ENCODE measurements around the gene COL15A1.
"Not testable (repeated sequence)": the region's sequence is repeated elsewhere in the genome, so short reads cannot be mapped to it uniquely, and the experiment has no call there.

COL15A1 gene

DNA sequence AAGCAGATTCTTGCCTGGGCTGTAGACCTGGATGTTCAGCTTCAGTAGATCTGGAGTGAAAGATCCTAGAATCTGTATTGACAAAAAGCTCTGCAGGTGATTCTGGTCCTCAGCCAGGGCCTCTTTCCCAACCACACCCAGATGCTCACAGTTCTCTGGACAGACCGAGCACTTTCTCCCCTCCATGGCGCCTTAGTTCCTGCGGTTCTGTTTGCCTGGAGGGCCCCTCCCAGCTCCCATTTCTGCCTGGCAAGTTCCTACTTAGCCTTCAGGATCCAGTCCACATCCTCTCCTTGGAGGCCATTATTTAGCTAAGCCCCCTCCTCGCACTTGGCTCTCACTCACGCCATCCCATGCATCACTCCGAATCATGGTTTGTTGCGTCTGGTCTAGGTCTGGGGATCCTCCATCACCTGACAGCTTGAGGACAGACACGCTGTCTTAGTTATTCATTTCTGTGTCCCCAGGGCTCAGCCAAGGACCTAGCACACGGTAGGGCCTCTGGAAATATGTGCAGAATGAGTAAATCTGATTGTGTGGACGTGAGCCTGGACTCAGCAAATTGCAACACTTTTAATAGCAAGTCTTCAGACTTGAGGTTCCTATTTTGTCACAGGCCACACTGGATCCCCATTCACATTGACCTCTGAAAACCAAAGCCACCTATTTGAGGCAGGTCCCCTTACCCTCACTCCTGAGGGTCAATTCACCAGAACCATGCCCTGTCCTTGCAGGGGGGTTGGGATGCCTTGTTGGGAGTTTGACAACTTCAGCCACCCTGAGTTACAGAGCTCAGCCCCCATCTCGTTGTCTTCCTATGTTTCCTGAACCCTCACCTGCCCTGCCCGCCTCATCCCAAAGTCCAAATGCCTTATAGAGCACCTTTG is 50.7 kb downstream of the COL15A1 start:
- no peak for DNase-seq (ENCODE audit: low spot score)

- DNase-seq (ENCODE audit: low spot score) = no peak
Measured at GRCh38 chr9:98995059-98995671, 51.5 kb downstream of the COL15A1 start.

GRCh38 chr9:98995971-98996504 is 52.3 kb downstream of the COL15A1 start:
- DNase-seq (ENCODE audit: low spot score) = no peak

GRCh38 chr9:98997604-98998003 is 53.9 kb downstream of the COL15A1 start:
- DNase-seq (ENCODE audit: low spot score) = no peak

- peak; percentile 53 for DNase-seq (ENCODE audit: low spot score)
Measured at GRCh38 chr9:98998441-98999151, 54.9 kb downstream of the COL15A1 start.

- DNase-seq (ENCODE audit: low spot score) = no peak
Measured at GRCh38 chr9:98999152-98999525, 55.4 kb downstream of the COL15A1 start.

- peak; percentile 70 for DNase-seq (ENCODE audit: low spot score)
Measured at GRCh38 chr9:99000476-99001395, 57.0 kb downstream of the COL15A1 start.

DNA sequence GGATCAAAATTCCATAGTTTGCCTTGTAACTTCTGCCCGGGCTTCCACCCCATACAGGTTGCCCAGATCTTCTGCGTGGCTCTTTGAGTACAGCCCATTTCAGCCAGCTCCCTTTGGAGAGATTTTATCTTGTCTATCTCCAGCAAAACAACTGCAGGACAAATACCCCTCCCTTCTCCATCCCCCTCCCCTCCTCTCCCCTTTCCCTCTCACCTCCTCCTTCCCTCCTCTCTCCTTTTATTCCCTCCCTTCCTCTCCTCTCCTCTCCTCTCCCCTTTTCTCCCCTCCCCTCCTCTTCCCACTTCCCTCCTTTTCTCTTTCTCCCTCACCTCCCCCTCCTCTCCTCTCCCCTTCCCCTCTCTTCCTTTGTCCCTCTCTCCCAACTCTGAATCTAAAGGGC is 58.2 kb downstream of the COL15A1 start:
- DNase-seq (ENCODE audit: low spot score) = no peak

GRCh38 chr9:99002706-99003105 is 59.0 kb downstream of the COL15A1 start:
- DNase-seq (ENCODE audit: low spot score) = no peak

- DNase-seq (ENCODE audit: low spot score) = no peak
Measured at GRCh38 chr9:99003308-99003707, 59.6 kb downstream of the COL15A1 start.

- no peak for DNase-seq (ENCODE audit: low spot score)
Measured at GRCh38 chr9:99004115-99004514, 60.4 kb downstream of the COL15A1 start.

- DNase-seq (ENCODE audit: low spot score) = no peak
Measured at GRCh38 chr9:99004717-99005460, 61.2 kb downstream of the COL15A1 start.

- no peak for DNase-seq (ENCODE audit: low spot score)
Measured at GRCh38 chr9:99005651-99006050, 61.9 kb downstream of the COL15A1 start.

DNA sequence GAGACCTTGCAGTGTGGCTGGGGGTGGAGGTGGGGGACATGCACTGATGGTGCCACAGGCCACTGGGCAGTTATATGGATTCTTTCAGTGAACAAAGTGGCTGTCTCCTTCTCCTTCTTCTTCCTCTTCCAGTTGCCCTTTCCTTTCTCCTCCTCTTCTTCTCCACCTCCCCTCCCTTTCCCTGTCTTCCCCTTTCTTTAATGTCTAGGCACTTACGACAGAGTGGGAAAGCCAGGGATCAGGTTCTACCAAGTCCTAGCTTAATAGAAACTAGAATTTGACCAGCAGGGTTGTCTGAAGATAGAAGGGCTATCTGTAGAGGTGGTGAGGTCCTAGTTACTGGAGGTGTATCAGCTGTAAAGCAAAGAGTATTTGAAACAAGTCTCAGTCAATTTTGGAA is 62.8 kb downstream of the COL15A1 start:
- no peak for DNase-seq (ENCODE audit: low spot score)

GRCh38 chr9:99006979-99007378 is 63.3 kb downstream of the COL15A1 start:
- DNase-seq (ENCODE audit: low spot score) = no peak

- DNase-seq (ENCODE audit: low spot score) = no peak
Measured at GRCh38 chr9:99008203-99008602, 64.5 kb downstream of the COL15A1 start.

DNA sequence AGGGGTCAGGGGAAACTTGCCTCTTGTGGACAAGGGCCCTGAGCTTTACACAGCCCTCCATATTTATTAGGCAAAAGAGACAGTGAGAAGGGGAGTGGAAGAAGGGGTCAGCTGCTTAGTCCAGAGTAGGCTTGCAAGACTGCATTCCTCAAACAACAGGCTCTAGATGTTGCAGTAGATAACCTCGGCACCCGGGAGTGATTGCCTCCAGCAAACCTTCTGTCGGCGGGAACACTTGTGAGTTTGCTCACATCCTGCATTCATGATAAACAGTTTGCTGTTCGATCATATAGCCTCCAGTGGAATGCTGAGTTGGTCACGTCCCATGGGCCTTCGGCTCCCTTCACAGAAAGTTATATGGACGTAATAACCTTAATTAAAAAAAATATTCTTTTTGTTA is 66.7 kb downstream of the COL15A1 start:
- not testable (repeated sequence) for DNase-seq (ENCODE audit: low spot score)

- DNase-seq (ENCODE audit: low spot score) = peak; percentile 13
Measured at GRCh38 chr9:99011161-99011709, 67.5 kb downstream of the COL15A1 start.

DNA sequence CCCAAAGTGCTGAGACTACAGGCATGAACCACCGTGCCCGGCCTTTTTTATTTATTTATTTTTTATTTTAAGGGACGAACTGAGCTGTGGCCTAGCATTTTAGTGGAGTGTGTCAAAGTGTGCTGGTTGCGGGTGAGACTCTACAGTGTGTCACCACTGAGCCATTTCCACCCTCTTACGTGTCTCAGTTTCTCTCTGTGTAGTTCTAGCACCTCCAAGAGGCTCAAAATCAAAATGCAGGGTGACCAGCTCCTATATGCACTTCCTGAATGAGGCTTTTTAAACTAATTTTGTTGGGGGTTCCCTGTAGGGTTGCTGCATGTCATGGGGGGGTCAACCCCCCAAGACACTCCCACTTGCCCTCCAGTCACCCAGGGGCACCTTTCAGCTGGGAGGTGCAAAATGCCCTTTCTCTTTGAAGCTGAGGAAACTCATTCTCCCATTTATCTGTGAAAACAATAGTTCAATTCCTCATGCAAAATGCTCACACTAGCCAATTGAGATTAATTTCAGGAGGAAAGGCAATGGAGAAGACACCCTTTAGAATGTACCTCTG is 69.3 kb downstream of the COL15A1 start:
- DNase-seq (ENCODE audit: low spot score) = peak; percentile 25

DNA sequence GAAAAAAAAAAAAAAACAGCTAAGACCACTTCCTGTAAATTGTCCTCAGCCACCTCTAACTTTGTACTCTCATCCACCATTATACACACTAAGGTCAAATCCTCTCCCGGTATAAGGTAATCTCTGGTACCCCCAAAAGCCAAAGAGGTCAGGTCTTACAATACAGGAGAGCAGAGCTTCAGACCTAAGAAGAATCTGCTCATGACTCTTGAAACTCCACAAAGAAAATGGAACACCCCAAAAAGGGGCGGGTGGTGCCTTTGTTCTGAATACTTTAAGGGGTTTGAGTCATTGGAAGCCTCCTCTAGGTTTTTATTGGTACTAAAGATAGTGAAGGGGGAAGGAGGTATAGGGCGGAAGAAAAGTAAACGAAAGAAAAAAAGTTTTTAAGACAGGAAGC is 69.8 kb downstream of the COL15A1 start:
- DNase-seq (ENCODE audit: low spot score) = no peak
